ENCODE results near the gene MRGPRX3. TPM values are rescaled to one million over a fixed set of nuclear protein-coding genes. Genes with fewer than 3 reads are reported as not detected.

The MRGPRX3 gene
- total RNA-seq, 4 donors from 2014 or later = 0.29 to 0.44 TPM; not detected in 2

DNA sequence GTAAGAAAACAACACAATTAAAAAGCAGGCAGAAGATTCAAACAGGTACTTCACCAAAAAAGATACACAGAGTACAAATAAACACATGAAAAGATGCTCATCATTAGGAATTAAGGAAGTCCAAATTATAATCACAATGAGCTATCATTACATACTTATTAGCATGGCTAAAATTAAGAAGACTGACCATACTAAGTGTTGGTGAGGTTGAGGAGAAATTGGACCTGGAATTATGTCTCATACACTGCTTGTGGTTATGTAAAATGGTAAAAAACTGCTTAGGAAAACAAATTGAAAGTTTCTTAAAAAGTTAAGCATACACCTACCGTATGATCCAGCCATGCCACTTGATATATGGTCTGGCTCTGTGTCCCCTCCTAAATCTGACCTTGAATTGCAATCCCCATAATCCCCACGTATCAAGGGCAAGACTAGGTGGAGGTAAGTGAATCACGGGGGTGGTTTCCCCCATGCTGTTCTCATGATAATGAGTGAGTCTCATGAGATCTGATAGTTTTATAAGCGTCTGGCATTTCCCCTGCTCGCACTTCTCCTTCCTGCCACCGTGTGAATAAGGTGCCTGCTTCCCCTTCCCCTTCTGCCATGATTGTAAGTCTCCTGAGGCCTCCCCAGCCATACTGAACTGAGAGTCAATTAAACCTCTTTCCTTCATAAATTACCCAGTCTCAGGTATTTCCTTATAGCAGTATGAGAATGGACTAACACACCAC, 31.3 kb upstream of the MRGPRX3 start:
- H3K27me3 ChIP-seq = no peaks in the 10 kb centered on the region
- intact Hi-C loops (cut with DNase I) = no loop called here
- 70 to 84% methylated on average over 6 of the region's 6 CpGs for WGBS, 2 donors
- TF ChIP-seq CTCF (IDR thresholded peaks at IDR 0.05) = no peak
- no peak for TF ChIP-seq POLR2A (IDR thresholded peaks at IDR 0.05)
- no peak overlapping the region for H3K27ac ChIP-seq
- peaks cover 0 to 62% (median 0%) of the 10 kb centered on the region in 3 donors for H3K36me3 ChIP-seq
- no peaks in the 10 kb centered on the region for H3K9me3 ChIP-seq
- DNase-seq = no peak
- H3K4me3 ChIP-seq = no peak overlapping the region
- peaks cover 7 to 20% (median 11%) of the 10 kb centered on the region in 3 donors for H3K4me1 ChIP-seq

GRCh38 chr11:18105086-18105801, 27.1 kb upstream of the MRGPRX3 start:
- Histone ChIP-seq H3K9me3 (no peaks in the 10 kb centered on the region), H3K27ac (peak overlapping the region; percentile 63 to 85 (median 70)), H3K4me3 (peak overlapping the region; percentile 82 to 95 (median 88)), H3K36me3 (peaks cover 0 to 31% (median 0%) of the 10 kb centered on the region in 3 donors), H3K27me3 (peaks cover 0 to 1% (median 0%) of the 10 kb centered on the region in 4 donors), H3K4me1 (peaks cover 7 to 27% (median 11%) of the 10 kb centered on the region in 3 donors)
- DNase-seq = no peak
- intact Hi-C loops (cut with DNase I) = no loop called here
- no peak for TF ChIP-seq CTCF (IDR thresholded peaks at IDR 0.05)
- TF ChIP-seq POLR2A (IDR thresholded peaks at IDR 0.05) = no peak
- WGBS, 2 donors = 22 to 26% methylated on average over 28 to 29 of the region's 29 CpGs

GRCh38 chr11:18105802-18106574, 26.4 kb upstream of the MRGPRX3 start, which contains the start of gene SAAL1:
TSS of gene SAAL1 (minus strand) at chr11:18106082. CDS start at chr11:18106041, 41 bp downstream.
- peak within 1 kb of the TSS; percentile 82 to 95 (median 88) for H3K4me3 ChIP-seq
- peaks cover 7 to 27% (median 11%) of the 10 kb centered on the region in 3 donors for H3K4me1 ChIP-seq
- intact Hi-C loops (cut with DNase I) = no loop called here
- DNase-seq = no peak
- WGBS, 2 donors = 7 to 11% methylated on average over 16 to 22 of the region's 48 CpGs
- peak within 1 kb of the TSS; percentile 63 to 85 (median 70) for H3K27ac ChIP-seq
- peaks cover 0 to 6% (median 0%) of the 10 kb centered on the region in 4 donors for H3K27me3 ChIP-seq
- peaks cover 0 to 23% (median 0%) of the 10 kb centered on the region in 3 donors for H3K36me3 ChIP-seq
- no peaks in the 10 kb centered on the region for H3K9me3 ChIP-seq
- TF ChIP-seq POLR2A (IDR thresholded peaks at IDR 0.05) (peak in 1 of 4 donors; percentile 37), CTCF (IDR thresholded peaks at IDR 0.05) (peak; percentile 37 to 75 (median 58))

GRCh38 chr11:18106688-18107087, 25.7 kb upstream of the MRGPRX3 start:
- TF ChIP-seq CTCF (IDR thresholded peaks at IDR 0.05) (no peak), POLR2A (IDR thresholded peaks at IDR 0.05) (no peak)
- H3K36me3 ChIP-seq = peaks cover 0 to 16% (median 0%) of the 10 kb centered on the region in 3 donors
- H3K9me3 ChIP-seq = no peaks in the 10 kb centered on the region
- 51 to 60% methylated on average over 9 of the region's 9 CpGs for WGBS, 2 donors
- peak overlapping the region in 1 of 4 donors; percentile 86 for H3K4me3 ChIP-seq
- peaks cover 7 to 27% (median 11%) of the 10 kb centered on the region in 3 donors for H3K4me1 ChIP-seq
- DNase-seq = no peak
- peaks cover 0 to 6% (median 0%) of the 10 kb centered on the region in 4 donors for H3K27me3 ChIP-seq
- H3K27ac ChIP-seq = no peak overlapping the region
- intact Hi-C loops (cut with DNase I) = no loop called here
